GM19025 (cell line): Measurements from ENCODE around the gene RHO.

Source experiments
- ATAC-seq: cut with Tn5 transposase; IDR thresholded peaks from one replicate; pipeline ENCODE4 v1.9.1; 2021; ENCODE audit warnings: mild to moderate bottlenecking, low read depth, moderate library complexity; ENCODE audit not compliant: unreplicated experiment

The RHO gene

DNA sequence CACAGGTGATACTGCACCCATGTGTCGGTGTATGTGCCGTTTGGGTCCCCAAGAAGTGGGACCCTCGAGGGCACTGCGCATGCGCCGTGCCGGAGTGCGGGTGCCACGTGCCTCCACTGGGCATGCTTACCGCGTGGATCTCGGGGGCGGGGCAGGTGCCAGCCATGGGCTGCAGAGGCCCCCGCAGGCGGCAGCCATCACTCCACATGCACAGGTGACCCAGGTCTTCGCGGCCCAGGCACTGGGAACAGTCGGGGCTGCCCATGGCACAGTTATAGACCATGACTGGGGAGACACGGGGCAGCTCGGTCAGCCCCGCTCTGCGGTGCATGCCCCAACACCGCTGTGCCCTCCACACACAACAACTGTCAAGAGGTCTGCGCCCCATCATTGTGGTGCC is 45.8 kb downstream of the RHO start:
- ATAC-seq, result no peak

GRCh38 chr3:129575233-129575996 is 47.0 kb downstream of the RHO start:
- ATAC-seq, result no peak

DNA sequence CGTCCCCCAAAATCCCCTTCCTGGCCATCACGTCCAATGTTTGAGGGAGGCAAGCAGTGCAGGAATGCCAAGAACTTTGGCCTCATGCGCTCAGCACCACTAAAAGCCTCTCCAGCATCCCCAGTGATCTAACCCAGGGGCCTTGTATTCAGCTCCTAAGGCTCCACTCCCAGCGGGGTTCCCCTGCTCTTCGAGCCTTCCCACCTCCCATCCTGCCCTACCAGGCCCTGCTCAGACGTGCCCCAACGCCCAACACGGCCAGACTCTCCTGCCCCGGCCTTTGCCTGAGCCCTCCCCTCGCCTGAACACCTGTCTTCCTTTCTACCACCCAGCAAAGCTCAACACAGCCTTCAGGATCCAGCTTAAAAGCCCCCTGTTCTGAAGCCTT is 47.6 kb downstream of the RHO start:
- ATAC-seq, result no peak

DNA sequence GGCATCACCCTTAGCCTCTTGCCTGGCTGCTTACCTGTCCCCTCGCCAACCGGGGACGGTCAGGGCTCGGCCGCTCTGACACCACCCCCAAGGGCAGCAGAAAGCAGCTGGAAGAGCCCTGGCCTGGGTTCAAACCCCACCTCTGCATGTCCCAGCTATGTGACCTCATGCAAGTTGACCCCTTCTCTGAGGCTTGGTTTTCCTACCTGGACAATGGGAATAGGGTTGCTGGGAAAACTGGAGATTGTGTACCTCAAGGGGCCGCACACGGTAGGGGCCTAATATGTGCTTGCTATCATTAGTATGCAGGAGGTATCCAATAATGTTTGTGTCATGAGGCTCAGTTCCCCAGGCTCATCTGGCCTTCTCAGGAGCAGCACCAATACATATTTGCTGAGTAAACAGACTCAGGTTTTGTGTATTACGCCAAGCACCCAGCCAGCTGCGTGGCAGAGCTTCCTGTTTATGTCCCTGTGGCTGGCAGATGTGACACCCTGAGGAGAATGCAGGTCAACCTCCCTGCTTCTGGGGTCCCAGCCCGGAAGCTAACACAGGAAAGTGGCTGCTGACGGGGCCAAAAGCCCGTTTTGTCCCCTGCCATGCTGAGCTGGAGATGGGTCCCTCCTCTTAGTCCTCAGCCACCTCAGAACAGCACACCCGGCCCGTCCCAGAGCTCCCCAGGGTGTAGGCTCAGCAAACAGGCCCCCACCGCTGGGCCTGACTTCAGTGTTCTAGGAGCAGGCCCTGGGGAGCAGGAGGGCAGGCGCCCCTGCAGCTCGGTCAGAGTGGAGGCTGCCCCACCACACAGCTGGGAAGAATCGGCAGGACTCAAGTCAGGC is 48.3 kb downstream of the RHO start:
- ATAC-seq, result peak; percentile 30

DNA sequence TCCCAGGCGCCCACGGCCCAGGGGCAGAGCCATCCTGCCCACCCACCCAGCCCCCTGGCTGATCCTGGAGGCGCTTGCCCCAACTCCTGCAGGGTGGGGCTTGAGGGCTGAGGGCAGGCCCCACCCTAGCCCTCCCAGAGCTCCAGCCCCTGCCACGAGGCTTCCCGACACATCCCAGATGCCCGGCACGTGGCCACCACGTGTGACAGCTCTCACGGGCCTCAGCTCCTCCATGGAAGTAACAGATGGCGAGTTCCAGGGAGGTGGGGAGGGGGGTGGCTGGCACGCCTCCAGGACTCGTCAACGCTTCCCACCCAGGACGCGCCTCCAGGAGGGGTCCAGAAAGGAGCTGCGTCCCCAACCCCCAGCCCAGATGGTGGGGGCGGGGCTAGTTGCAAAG is 48.9 kb downstream of the RHO start:
- ATAC-seq, result no peak

- peak; percentile 51 for ATAC-seq
Measured at GRCh38 chr3:129577925-129578786, 49.7 kb downstream of the RHO start.

DNA sequence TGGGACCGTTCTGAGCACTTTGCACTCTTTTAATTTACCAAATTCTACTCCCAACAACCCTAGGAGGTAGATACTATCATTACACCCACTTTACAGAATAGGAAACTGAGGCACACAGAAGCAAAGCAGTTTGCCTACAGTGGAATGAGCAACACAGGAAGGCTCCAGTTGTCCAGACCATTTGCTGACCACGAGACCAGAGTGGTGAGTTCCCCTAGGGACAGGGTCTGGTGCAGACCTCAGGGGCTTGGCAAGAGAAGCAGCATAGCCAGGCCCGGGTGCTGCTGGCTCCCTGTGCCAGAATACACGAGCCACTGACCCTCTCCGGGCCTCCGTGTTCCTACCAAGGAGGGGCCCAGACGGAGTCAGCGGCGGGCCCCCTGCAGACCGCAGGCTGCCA is 51.6 kb downstream of the RHO start:
- ATAC-seq, result no peak

GRCh38 chr3:129581623-129582022 is 53.2 kb downstream of the RHO start:
- ATAC-seq, result no peak

DNA sequence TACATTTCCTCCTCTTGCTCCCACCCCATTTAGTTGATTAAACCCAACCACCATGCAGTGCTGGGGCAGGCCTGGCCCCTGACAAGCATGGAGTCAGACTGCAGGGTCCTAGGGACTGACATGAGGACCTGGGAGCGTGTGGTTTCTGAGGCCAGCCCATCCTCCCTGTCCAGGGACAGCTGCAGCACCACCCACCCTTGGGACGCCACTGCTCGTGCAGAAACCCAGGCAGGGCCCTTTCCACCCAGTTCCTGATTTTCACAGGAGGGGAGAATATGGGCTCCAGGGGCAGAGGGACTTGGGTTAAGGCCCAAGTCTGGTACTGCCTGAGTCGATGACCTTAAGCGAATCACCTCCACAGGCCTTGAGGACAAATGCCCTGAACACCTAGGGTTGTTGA is 54.4 kb downstream of the RHO start:
- ATAC-seq, result no peak

GRCh38 chr3:129583289-129583688 is 54.9 kb downstream of the RHO start:
- no peak for ATAC-seq

GRCh38 chr3:129584631-129585030 is 56.2 kb downstream of the RHO start:
- no peak for ATAC-seq
